PFSK-1 (cell line): ENCODE data around the gene RAPGEF3.

Experiments
- FOXP2 ChIP-seq: optimal IDR thresholded peaks from 2 replicates; pipeline ENCODE3; 2011; ENCODE audit warnings: borderline replicate concordance, control low read depth, inconsistent platforms; ENCODE audit not compliant: insufficient read depth; ENCODE audit errors: extremely low read length, extremely low read depth
- POLR2AphosphoS5 ChIP-seq: IDR thresholded peaks from 2 replicates; pipeline ENCODE4 v1.6.1; 2012; ENCODE audit warnings: low read depth, mild to moderate bottlenecking, control low read depth, low read length, moderate library complexity
- REST ChIP-seq, 2 experiments: IDR thresholded peaks; 2 replicates each; pipeline versions ENCODE4 v1.6.1 to v1.8.0; 2011 to 2012; ENCODE audit warnings: low read depth in 2 of 2, low read length in 2 of 2, control low read depth in 1 of 2, inconsistent platforms in 1 of 2, mild to moderate bottlenecking in 1 of 2, moderate library complexity in 1 of 2; ENCODE audit not compliant: insufficient read depth in 1 of 2
- SIN3A ChIP-seq: IDR thresholded peaks from 2 replicates; pipeline ENCODE4 v1.6.1; 2012; ENCODE audit warnings: mild to moderate bottlenecking, low read length, moderate library complexity, borderline replicate concordance; ENCODE audit not compliant: insufficient read depth
- TAF1 ChIP-seq: IDR thresholded peaks from 2 replicates; pipeline ENCODE4 v1.6.1; 2012; ENCODE audit warnings: low read length, control low read depth, borderline replicate concordance; ENCODE audit not compliant: insufficient read depth

RAPGEF3 gene

GRCh38 chr12:47791351-47791746 is 32.7 kb upstream of the RAPGEF3 start:
- TF ChIP-seq REST (IDR thresholded peaks at IDR 0.05; ENCODE audit: insufficient read depth in 1 of 2, low read depth in 2 of 2, low read length in 2 of 2) (no peak), FOXP2 (no peak), TAF1 (no peak), SIN3A (no peak), POLR2AphosphoS5 (no peak)

- no peak for TF ChIP-seq FOXP2
- no peak for TF ChIP-seq POLR2AphosphoS5
- no peak for TF ChIP-seq REST (IDR thresholded peaks at IDR 0.05; ENCODE audit: insufficient read depth in 1 of 2, low read depth in 2 of 2, low read length in 2 of 2)
- TF ChIP-seq SIN3A: no peak
- TF ChIP-seq TAF1: no peak
Measured at GRCh38 chr12:47790676-47791350, 32.1 kb upstream of the RAPGEF3 start.

GRCh38 chr12:47789712-47790489 is 31.2 kb upstream of the RAPGEF3 start:
- TF ChIP-seq REST (IDR thresholded peaks at IDR 0.05; ENCODE audit: insufficient read depth in 1 of 2, low read depth in 2 of 2, low read length in 2 of 2) (no peak), FOXP2 (no peak), TAF1 (no peak), POLR2AphosphoS5 (no peak), SIN3A (no peak)

- no peak for TF ChIP-seq FOXP2
- TF ChIP-seq REST (IDR thresholded peaks at IDR 0.05; ENCODE audit: insufficient read depth in 1 of 2, low read depth in 2 of 2, low read length in 2 of 2): no peak
- TF ChIP-seq SIN3A: no peak
- no peak for TF ChIP-seq POLR2AphosphoS5
- TF ChIP-seq TAF1: no peak
Measured at GRCh38 chr12:47789141-47789540, 30.5 kb upstream of the RAPGEF3 start.
